ENCODE data around the gene FAM222B. TPM values are rescaled to one million over a fixed set of nuclear protein-coding genes. Genes with fewer than 3 reads are reported as not detected.
A peak's percentile ranks its signal among the peaks of the same experiment; 100 is the strongest.

FAM222B gene
- total and polyA plus RNA-seq, 2 experiments from 2014 or later = 63.7 to 78.5 TPM

DNA sequence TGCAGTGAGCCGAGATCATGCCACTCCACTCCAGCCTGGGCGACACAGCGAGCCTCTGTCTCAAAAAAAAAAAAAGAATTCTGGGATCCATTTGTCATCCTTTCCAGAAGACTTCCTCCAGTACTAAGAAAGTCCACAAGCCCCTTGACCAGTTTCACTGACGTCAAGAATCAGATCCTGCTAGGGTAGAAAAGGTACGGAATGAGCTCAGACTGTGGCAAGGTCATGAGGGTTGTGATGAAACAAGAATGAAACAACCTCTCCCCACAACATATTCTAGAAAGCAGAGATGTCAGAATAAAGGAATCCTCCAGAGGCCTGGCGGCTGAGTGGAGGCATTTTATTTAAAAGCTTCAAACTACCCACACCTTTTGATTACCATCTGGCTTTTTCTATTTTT lies 68.9 kb downstream of the FAM222B start (continued):
- TF ChIP-seq, protein P1, sequence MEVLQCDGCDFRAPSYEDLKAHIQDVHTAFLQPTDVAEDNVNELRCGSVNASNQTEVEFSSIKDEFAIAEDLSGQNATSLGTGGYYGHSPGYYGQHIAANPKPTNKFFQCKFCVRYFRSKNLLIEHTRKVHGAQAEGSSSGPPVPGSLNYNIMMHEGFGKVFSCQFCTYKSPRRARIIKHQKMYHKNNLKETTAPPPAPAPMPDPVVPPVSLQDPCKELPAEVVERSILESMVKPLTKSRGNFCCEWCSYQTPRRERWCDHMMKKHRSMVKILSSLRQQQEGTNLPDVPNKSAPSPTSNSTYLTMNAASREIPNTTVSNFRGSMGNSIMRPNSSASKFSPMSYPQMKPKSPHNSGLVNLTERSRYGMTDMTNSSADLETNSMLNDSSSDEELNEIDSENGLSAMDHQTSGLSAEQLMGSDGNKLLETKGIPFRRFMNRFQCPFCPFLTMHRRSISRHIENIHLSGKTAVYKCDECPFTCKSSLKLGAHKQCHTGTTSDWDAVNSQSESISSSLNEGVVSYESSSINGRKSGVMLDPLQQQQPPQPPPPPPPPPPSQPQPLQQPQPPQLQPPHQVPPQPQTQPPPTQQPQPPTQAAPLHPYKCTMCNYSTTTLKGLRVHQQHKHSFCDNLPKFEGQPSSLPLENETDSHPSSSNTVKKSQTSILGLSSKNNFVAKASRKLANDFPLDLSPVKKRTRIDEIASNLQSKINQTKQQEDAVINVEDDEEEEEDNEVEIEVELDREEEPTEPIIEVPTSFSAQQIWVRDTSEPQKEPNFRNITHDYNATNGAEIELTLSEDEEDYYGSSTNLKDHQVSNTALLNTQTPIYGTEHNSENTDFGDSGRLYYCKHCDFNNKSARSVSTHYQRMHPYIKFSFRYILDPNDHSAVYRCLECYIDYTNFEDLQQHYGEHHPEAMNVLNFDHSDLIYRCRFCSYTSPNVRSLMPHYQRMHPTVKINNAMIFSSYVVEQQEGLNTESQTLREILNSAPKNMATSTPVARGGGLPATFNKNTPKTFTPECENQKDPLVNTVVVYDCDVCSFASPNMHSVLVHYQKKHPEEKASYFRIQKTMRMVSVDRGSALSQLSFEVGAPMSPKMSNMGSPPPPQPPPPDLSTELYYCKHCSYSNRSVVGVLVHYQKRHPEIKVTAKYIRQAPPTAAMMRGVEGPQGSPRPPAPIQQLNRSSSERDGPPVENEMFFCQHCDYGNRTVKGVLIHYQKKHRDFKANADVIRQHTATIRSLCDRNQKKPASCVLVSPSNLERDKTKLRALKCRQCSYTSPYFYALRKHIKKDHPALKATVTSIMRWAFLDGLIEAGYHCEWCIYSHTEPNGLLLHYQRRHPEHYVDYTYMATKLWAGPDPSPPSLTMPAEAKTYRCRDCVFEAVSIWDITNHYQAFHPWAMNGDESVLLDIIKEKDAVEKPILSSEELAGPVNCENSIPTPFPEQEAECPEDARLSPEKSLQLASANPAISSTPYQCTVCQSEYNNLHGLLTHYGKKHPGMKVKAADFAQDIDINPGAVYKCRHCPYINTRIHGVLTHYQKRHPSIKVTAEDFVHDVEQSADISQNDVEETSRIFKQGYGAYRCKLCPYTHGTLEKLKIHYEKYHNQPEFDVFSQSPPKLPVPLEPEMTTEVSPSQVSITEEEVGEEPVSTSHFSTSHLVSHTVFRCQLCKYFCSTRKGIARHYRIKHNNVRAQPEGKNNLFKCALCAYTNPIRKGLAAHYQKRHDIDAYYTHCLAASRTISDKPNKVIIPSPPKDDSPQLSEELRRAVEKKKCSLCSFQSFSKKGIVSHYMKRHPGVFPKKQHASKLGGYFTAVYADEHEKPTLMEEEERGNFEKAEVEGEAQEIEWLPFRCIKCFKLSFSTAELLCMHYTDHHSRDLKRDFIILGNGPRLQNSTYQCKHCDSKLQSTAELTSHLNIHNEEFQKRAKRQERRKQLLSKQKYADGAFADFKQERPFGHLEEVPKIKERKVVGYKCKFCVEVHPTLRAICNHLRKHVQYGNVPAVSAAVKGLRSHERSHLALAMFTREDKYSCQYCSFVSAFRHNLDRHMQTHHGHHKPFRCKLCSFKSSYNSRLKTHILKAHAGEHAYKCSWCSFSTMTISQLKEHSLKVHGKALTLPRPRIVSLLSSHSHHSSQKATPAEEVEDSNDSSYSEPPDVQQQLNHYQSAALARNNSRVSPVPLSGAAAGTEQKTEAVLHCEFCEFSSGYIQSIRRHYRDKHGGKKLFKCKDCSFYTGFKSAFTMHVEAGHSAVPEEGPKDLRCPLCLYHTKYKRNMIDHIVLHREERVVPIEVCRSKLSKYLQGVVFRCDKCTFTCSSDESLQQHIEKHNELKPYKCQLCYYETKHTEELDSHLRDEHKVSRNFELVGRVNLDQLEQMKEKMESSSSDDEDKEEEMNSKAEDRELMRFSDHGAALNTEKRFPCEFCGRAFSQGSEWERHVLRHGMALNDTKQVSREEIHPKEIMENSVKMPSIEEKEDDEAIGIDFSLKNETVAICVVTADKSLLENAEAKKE (CRISPR knock-in tag; IDR thresholded peaks at IDR 0.05) = no peak

DNA sequence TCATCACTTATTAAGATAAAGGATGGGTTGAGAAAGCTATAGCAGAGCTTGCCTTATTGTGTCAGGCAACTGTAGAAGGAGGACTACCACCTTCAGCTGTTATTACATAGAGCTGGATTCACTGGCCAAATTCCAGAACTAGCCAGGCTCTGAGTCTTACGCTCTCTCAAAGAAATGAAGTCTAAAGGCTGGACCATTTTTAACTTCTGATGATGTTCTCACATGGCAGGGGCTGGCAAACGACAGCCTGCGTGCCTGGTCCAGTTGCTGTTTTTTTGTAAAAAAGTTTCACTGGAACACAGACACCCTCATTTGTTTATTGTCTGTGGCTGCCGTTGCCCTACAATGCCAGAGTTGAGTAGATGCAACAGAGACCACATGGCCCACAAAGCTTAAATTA lies 77.6 kb downstream of the FAM222B start:
- Mint-ChIP-seq H3K9me3 (no peaks in the 10 kb centered on the region), H3K4me3 (no peak overlapping the region), H3K27ac (no peak overlapping the region), H3K36me3 (ENCODE audit: low read depth) (peaks cover 48% of the 10 kb centered on the region), H3K4me1 (peaks cover 45% of the 10 kb centered on the region), H3K27me3 (ENCODE audit: insufficient read depth, low read depth, poor library complexity) (peaks cover 11% of the 10 kb centered on the region)
- Histone ChIP-seq H3K36me3 (ENCODE audit: insufficient read depth) (peaks cover 13% of the 10 kb centered on the region; the same call in 1 of the 2 replicates), H3K4me2 (no peak overlapping the region), H3K4me3 (no peak overlapping the region), H4K20me1 (replicated peaks; ENCODE audit: insufficient read depth) (peaks cover 2% of the 10 kb centered on the region), H3K79me2 (replicated peaks; ENCODE audit: insufficient read depth) (peaks cover 48% of the 10 kb centered on the region), H3K4me1 (ENCODE audit: insufficient read depth) (peaks cover 32% of the 10 kb centered on the region), H3K27ac (ENCODE audit: low read depth) (peak overlapping the region; percentile 84; the same call in 1 of the 2 replicates), H3K27me3 (ENCODE audit: insufficient read depth) (no peaks in the 10 kb centered on the region), H2AFZ (no peak overlapping the region), H3F3A (replicated peaks; ENCODE audit: low read depth) (peaks cover 53% of the 10 kb centered on the region), H3K9me2 (ENCODE audit: insufficient read depth) (no peaks in the 10 kb centered on the region)
- no peak for TF ChIP-seq EZH2 (IDR thresholded peaks at IDR 0.05; ENCODE audit: low read depth, unreplicated experiment)
- no peak for TF ChIP-seq JUNB (IDR thresholded peaks at IDR 0.05; ENCODE audit: unreplicated experiment)
- ATAC-seq = no peak
- DNase-seq (ENCODE audit: low spot score) = no peak

DNA sequence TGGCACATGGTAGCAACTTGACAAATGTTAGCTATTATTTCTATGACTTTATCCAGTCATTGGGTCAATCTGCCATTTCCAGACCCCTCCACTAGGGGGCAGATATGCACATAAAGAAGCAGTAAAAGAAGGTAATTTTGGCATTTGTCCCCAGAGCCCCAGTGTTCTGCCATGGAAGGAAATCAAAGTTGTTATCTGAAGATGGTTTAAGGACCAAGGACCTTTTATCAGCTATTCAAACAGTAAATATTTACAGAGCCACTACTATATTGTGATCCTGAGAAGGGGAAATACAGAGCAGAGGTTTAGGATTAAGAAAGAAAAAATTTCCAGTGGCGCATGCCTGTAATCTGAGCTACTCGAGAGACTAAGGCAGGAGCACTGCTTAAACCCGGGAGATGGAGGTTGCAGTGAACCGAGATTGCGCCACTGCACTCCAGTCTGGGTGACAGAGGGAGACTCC lies 78.8 kb downstream of the FAM222B start:
- Mint-ChIP-seq H3K27me3 (ENCODE audit: insufficient read depth, low read depth, poor library complexity) (peaks cover 14% of the 10 kb centered on the region), H3K27ac (peak overlapping the region; percentile 71; the same call in 1 of the 2 replicates), H3K4me1 (peaks cover 49% of the 10 kb centered on the region), H3K36me3 (ENCODE audit: low read depth) (peaks cover 53% of the 10 kb centered on the region), H3K4me3 (no peak overlapping the region), H3K9me3 (no peaks in the 10 kb centered on the region; the same call in 2 of the 3 replicates)
- H3K9me2 ChIP-seq (ENCODE audit: insufficient read depth) = no peaks in the 10 kb centered on the region
- no peak overlapping the region for H3K4me3 ChIP-seq
- H2AFZ ChIP-seq = no peak overlapping the region
- H3K4me1 ChIP-seq (ENCODE audit: insufficient read depth) = peaks cover 37% of the 10 kb centered on the region
- no peak; the same call in 1 of the 3 replicates for ATAC-seq
- peaks cover 55% of the 10 kb centered on the region for H3F3A ChIP-seq (replicated peaks; ENCODE audit: low read depth)
- no peak overlapping the region for H3K4me2 ChIP-seq
- peaks cover 13% of the 10 kb centered on the region; the same call in 1 of the 2 replicates for H3K36me3 ChIP-seq (ENCODE audit: insufficient read depth)
- H4K20me1 ChIP-seq (replicated peaks; ENCODE audit: insufficient read depth) = no peaks in the 10 kb centered on the region; the same call in 1 of the 2 replicates
- H3K27me3 ChIP-seq (ENCODE audit: insufficient read depth) = no peaks in the 10 kb centered on the region
- peak; percentile 89 for DNase-seq (ENCODE audit: low spot score)
- H3K79me2 ChIP-seq (replicated peaks; ENCODE audit: insufficient read depth) = peaks cover 42% of the 10 kb centered on the region
- no peak overlapping the region for H3K27ac ChIP-seq (ENCODE audit: low read depth)
- no peak for TF ChIP-seq NANOG (IDR thresholded peaks at IDR 0.05; ENCODE audit: borderline replicate concordance)
- no peak for TF ChIP-seq CREB1 (CRISPR knock-in tag; IDR thresholded peaks at IDR 0.05; ENCODE audit: low read depth)
- TF ChIP-seq, protein P2, sequence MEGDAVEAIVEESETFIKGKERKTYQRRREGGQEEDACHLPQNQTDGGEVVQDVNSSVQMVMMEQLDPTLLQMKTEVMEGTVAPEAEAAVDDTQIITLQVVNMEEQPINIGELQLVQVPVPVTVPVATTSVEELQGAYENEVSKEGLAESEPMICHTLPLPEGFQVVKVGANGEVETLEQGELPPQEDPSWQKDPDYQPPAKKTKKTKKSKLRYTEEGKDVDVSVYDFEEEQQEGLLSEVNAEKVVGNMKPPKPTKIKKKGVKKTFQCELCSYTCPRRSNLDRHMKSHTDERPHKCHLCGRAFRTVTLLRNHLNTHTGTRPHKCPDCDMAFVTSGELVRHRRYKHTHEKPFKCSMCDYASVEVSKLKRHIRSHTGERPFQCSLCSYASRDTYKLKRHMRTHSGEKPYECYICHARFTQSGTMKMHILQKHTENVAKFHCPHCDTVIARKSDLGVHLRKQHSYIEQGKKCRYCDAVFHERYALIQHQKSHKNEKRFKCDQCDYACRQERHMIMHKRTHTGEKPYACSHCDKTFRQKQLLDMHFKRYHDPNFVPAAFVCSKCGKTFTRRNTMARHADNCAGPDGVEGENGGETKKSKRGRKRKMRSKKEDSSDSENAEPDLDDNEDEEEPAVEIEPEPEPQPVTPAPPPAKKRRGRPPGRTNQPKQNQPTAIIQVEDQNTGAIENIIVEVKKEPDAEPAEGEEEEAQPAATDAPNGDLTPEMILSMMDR (conservative IDR thresholded peaks at IDR 0.05; ENCODE audit: low read depth in 2 of 2) = peak; percentile 77 to 98
